Measurements from ENCODE around the gene ADGRV1.

- TF ChIP-seq ERF (CRISPR knock-in tag; IDR thresholded peaks at IDR 0.05) (no peak), CTCF (IDR thresholded peaks at IDR 0.05 in 2 of 3, conservative IDR thresholded peaks at IDR 0.05 in 1 of 3; ENCODE audit: insufficient read depth in 2 of 3, low read depth in 1 of 3, low read length in 3 of 3) (no peak), MTA1 (IDR thresholded peaks at IDR 0.05; ENCODE audit: borderline replicate concordance) (no peak), ZNF121 (CRISPR knock-in tag; conservative IDR thresholded peaks at IDR 0.05) (no peak), XRCC5 (IDR thresholded peaks at IDR 0.05; ENCODE audit: low read depth, low read length) (no peak)
These were observed 69.9 kb downstream of the ADGRV1 start for GRCh38 chr5:90628492-90628891.

All from K562 (cell line).